Measurements from ENCODE around the gene TXNIP.

Gene TXNIP

GRCh38 chr1:145985502-145986439 lies 10.6 kb downstream of the TXNIP start:
- Histone ChIP-seq H3K9me3 (ENCODE audit: control insufficient read depth, low read length) (no peaks in the 10 kb centered on the region), H2BK12ac (ENCODE audit: low read length in 2 of 2) (peak overlapping the region in 1 of 2 experiments; percentile 77), H3K14ac (ENCODE audit: low read length in 2 of 2) (no peak overlapping the region), H2BK5ac (ENCODE audit: low read depth, low read length, poor library complexity, severe bottlenecking) (no peak overlapping the region), H3K4me1 (ENCODE audit: control insufficient read depth, insufficient read depth, low read depth, low read length) (peaks cover 1% of the 10 kb centered on the region), H3K18ac (ENCODE audit: low read depth in 1 of 2, low read length in 2 of 2) (peak overlapping the region; percentile 88 to 89), H3K4me2 (ENCODE audit: low read length, poor library complexity, severe bottlenecking) (no peak overlapping the region), H4K91ac (ENCODE audit: low read length) (peak overlapping the region; percentile 70), H3K4ac (ENCODE audit: low read depth in 1 of 2, low read length in 2 of 2) (peak overlapping the region in 1 of 2 experiments; percentile 59), H3K36me3 (ENCODE audit: control insufficient read depth in 1 of 2, insufficient read depth in 2 of 2, low read depth in 1 of 2, low read length in 2 of 2) (no peaks in the 10 kb centered on the region), H2AK5ac (ENCODE audit: low read length, severe bottlenecking) (peak overlapping the region; percentile 25), H3K23ac (ENCODE audit: low read length in 2 of 2) (no peak overlapping the region), H2BK120ac (ENCODE audit: low read depth, low read length) (peak overlapping the region; percentile 29), H3K9ac (ENCODE audit: low read length) (peak overlapping the region; percentile 4), H3K27ac (ENCODE audit: low read length, poor library complexity, severe bottlenecking) (no peak overlapping the region), H3K27me3 (ENCODE audit: control insufficient read depth in 1 of 2, insufficient read depth in 1 of 2, low read length in 2 of 2) (no peaks in the 10 kb centered on the region), H2BK15ac (ENCODE audit: low read depth, poor library complexity, severe bottlenecking) (no peak overlapping the region), H3K4me3 (ENCODE audit: insufficient read depth in 1 of 2, low read depth in 1 of 2, low read length in 2 of 2) (no peak overlapping the region), H2AFZ (ENCODE audit: low read depth, low read length) (no peak overlapping the region), H3K79me1 (replicated peaks; ENCODE audit: low read length, poor library complexity, severe bottlenecking) (no peaks in the 10 kb centered on the region), H4K8ac (ENCODE audit: low read length) (peak overlapping the region; percentile 29)
- DNase-seq, result peak; percentile 89
- WGBS, result 36% methylated on average over 15 of the region's 15 CpGs

GRCh38 chr1:145985129-145985501 lies 11.3 kb downstream of the TXNIP start:
- Histone ChIP-seq H3K9ac (ENCODE audit: low read length) (peak overlapping the region; percentile 4), H3K14ac (ENCODE audit: low read length in 2 of 2) (no peak overlapping the region), H3K4ac (ENCODE audit: low read depth in 1 of 2, low read length in 2 of 2) (peak overlapping the region; percentile 14 to 75), H3K27me3 (ENCODE audit: control insufficient read depth in 1 of 2, insufficient read depth in 1 of 2, low read length in 2 of 2) (no peaks in the 10 kb centered on the region), H3K36me3 (ENCODE audit: control insufficient read depth in 1 of 2, insufficient read depth in 2 of 2, low read depth in 1 of 2, low read length in 2 of 2) (no peaks in the 10 kb centered on the region), H3K4me2 (ENCODE audit: low read length, poor library complexity, severe bottlenecking) (no peak overlapping the region), H3K18ac (ENCODE audit: low read depth in 1 of 2, low read length in 2 of 2) (peak overlapping the region; percentile 88 to 89), H3K9me3 (ENCODE audit: control insufficient read depth, low read length) (no peaks in the 10 kb centered on the region), H2BK120ac (ENCODE audit: low read depth, low read length) (peak overlapping the region; percentile 64), H2AK5ac (ENCODE audit: low read length, severe bottlenecking) (no peak overlapping the region), H2BK12ac (ENCODE audit: low read length in 2 of 2) (peak overlapping the region in 1 of 2 experiments; percentile 91), H4K8ac (ENCODE audit: low read length) (peak overlapping the region; percentile 76), H3K23ac (ENCODE audit: low read length in 2 of 2) (no peak overlapping the region), H2BK5ac (ENCODE audit: low read depth, low read length, poor library complexity, severe bottlenecking) (no peak overlapping the region), H3K27ac (ENCODE audit: low read length, poor library complexity, severe bottlenecking) (no peak overlapping the region), H3K79me1 (replicated peaks; ENCODE audit: low read length, poor library complexity, severe bottlenecking) (no peaks in the 10 kb centered on the region), H3K4me1 (ENCODE audit: control insufficient read depth, insufficient read depth, low read depth, low read length) (peaks cover 1% of the 10 kb centered on the region), H3K4me3 (ENCODE audit: insufficient read depth in 1 of 2, low read depth in 1 of 2, low read length in 2 of 2) (no peak overlapping the region), H2BK15ac (ENCODE audit: low read depth, poor library complexity, severe bottlenecking) (no peak overlapping the region), H2AFZ (ENCODE audit: low read depth, low read length) (no peak overlapping the region), H4K91ac (ENCODE audit: low read length) (peak overlapping the region; percentile 70)
- DNase-seq, result no peak
- 50% methylated on average over 1 of the region's 2 CpGs for WGBS

GRCh38 chr1:145983960-145984830 lies 12.2 kb downstream of the TXNIP start:
- Histone ChIP-seq H3K4ac (ENCODE audit: low read depth in 1 of 2, low read length in 2 of 2) (peak overlapping the region in 1 of 2 experiments; percentile 68), H3K27me3 (ENCODE audit: control insufficient read depth in 1 of 2, insufficient read depth in 1 of 2, low read length in 2 of 2) (no peaks in the 10 kb centered on the region), H3K23ac (ENCODE audit: low read length in 2 of 2) (no peak overlapping the region), H3K14ac (ENCODE audit: low read length in 2 of 2) (no peak overlapping the region), H2BK120ac (ENCODE audit: low read depth, low read length) (peak overlapping the region; percentile 29), H3K4me3 (ENCODE audit: insufficient read depth in 1 of 2, low read depth in 1 of 2, low read length in 2 of 2) (no peak overlapping the region), H3K79me1 (replicated peaks; ENCODE audit: low read length, poor library complexity, severe bottlenecking) (no peaks in the 10 kb centered on the region), H3K18ac (ENCODE audit: low read depth in 1 of 2, low read length in 2 of 2) (peak overlapping the region in 1 of 2 experiments; percentile 34), H2BK5ac (ENCODE audit: low read depth, low read length, poor library complexity, severe bottlenecking) (no peak overlapping the region), H3K9me3 (ENCODE audit: control insufficient read depth, low read length) (no peaks in the 10 kb centered on the region), H3K4me1 (ENCODE audit: control insufficient read depth, insufficient read depth, low read depth, low read length) (peaks cover 3% of the 10 kb centered on the region), H3K27ac (ENCODE audit: low read length, poor library complexity, severe bottlenecking) (no peak overlapping the region), H3K4me2 (ENCODE audit: low read length, poor library complexity, severe bottlenecking) (no peak overlapping the region), H2BK15ac (ENCODE audit: low read depth, poor library complexity, severe bottlenecking) (peak overlapping the region; percentile 30), H4K8ac (ENCODE audit: low read length) (no peak overlapping the region), H3K36me3 (ENCODE audit: control insufficient read depth in 1 of 2, insufficient read depth in 2 of 2, low read depth in 1 of 2, low read length in 2 of 2) (no peaks in the 10 kb centered on the region), H4K91ac (ENCODE audit: low read length) (no peak overlapping the region), H2AK5ac (ENCODE audit: low read length, severe bottlenecking) (no peak overlapping the region), H2AFZ (ENCODE audit: low read depth, low read length) (no peak overlapping the region), H2BK12ac (ENCODE audit: low read length in 2 of 2) (peak overlapping the region in 1 of 2 experiments; percentile 91), H3K9ac (ENCODE audit: low read length) (peak overlapping the region; percentile 9)
- DNase-seq, result no peak
- WGBS, result 95% methylated on average over 9 of the region's 12 CpGs

All from mesenchymal stem cell (in vitro differentiated cells and primary cell).